Sciatic nerve (tissue), 2 donors: ENCODE measurements around the gene STAG1. TPM values are rescaled to one million over a fixed set of nuclear protein-coding genes. Genes with fewer than 3 reads are reported as not detected.
"Not testable (repeated sequence)": the region's sequence is repeated elsewhere in the genome, so short reads cannot be mapped to it uniquely, and the experiment has no call there.

Experiments used
- ATAC-seq: fragments of 200-7000 bp; cut with Tn5 transposase; one replicate; pipeline ENCODE4 v1.9.1; 2020; ENCODE audit warnings: mild to moderate bottlenecking, moderate library complexity
- DNase-seq: peaks from one replicate; pipeline ENCODE4 v3.0.0-alpha.2; 2020; ENCODE audit warnings: low spot score
- intact Hi-C: fragments of 100-400 bp; cut with DNase I; formaldehyde crosslinking; loops from one replicate; pipeline ENCODE4 v1.14.2; 2022
- total RNA-seq: library from RNA; stranded (reverse); fragmentation: NEBNext Ultra II Directional; extraction: Animal tissue kit (Norgen Biotek cat#: 25700); gene quantifications from one replicate; pipeline ENCODE4 v1.2.1, GENCODE V29; 2021
- donor health status: DM: no; HTN: no; CAD: no.
- donor health status: DM: no; HTN: no; CAD: no.

Gene STAG1
- total RNA-seq, 1 donor from 2014 or later: 78.8 TPM

DNA sequence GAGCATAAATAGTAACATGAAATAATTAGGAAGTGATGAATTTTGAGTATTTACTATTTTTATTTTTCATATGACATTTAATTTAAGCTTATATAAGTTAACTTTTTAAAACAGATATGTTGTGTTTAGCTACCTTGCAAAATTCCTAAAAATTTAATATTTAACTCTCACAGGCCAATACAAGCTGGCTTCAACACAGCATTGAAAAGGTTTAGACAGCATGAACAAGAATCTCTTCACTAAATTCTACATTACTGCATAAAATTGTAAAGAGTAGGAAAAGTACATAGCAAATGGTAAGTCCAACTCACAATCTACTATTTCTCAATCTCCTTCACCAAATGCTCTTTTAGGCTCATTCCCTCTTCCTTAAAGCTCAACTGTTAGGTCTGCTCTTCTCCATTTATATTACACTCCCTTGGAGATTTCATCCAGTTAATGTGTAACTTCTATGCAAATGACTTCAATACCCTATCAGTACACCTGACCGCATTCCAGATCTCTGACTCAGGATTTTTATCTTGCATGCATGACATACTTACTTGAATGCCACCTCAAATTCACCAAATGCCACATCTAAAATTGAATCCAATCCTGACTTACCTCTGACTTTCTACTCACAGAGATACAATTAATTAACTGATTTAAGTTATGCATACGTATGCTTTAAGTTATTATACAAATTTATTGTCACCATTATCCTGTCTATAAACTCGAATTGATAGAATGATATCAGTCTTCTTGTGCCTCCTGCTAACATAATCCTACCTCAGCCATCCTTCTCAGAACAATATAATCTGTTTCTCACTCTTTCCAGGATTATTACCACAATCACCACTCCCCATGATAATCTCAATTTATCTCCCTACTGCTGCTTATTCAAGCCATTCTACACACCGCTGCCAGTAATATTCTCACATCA is 127.0 kb downstream of the STAG1 start:
- DNase-seq (no peak), ATAC-seq (no peak)
- intact Hi-C loops: loop anchor here (10.0 kb wide), 1 partner anchor 1830 kb away; the partner anchor contains the start of gene EPHB1

DNA sequence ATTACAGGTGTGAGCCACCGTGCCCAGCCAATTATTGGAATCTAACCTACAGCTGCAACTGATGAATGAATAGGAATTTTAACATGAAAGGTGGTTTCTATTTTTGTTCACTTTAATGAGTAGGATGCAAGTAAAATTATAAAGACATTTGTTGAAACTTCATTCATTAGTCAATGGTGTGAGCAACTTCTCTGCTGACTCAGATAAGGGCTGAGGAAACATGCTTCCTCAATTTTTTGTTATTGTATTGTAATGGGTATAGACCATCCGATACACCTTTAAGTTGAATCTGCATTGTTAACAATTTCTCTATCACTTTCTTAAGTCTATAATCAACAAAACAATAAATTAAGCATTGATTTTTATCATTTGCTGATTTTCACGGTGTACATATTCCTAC is 127.8 kb downstream of the STAG1 start:
- intact Hi-C loops: loop anchor here (10.0 kb wide), 1 partner anchor 1830 kb away; the partner anchor contains the start of gene EPHB1
- ATAC-seq (no peak), DNase-seq (no peak)

DNA sequence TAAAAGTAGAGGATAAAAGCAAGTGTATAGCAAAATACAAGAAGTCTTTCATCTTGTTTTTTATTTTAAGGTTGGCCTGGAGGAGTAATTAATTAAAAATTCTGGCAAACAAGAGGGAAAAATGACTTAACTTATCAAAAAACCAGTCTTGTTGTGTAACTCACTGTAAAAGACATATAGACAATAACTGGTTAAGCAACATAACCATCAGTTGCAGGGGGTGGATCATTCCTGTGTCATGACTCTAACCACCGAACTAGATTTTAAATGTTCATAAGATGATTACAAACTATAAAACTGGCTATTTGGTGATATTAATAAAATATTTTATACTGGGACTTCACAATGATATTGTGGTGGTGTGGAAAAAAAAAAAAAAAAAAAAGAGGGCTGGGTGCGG is 130.6 kb downstream of the STAG1 start:
- no peak for DNase-seq
- intact Hi-C loops: loop anchor here (10.0 kb wide), 1 partner anchor 1827 kb away; the partner anchor contains the start of gene EPHB1
- ATAC-seq: no peak

GRCh38 chr3:136620436-136620835 is 131.7 kb downstream of the STAG1 start:
- intact Hi-C loops: loop anchor here (10.0 kb wide), 1 partner anchor 1826 kb away; the partner anchor contains the start of gene EPHB1
- DNase-seq (no peak), ATAC-seq (no peak)

DNA sequence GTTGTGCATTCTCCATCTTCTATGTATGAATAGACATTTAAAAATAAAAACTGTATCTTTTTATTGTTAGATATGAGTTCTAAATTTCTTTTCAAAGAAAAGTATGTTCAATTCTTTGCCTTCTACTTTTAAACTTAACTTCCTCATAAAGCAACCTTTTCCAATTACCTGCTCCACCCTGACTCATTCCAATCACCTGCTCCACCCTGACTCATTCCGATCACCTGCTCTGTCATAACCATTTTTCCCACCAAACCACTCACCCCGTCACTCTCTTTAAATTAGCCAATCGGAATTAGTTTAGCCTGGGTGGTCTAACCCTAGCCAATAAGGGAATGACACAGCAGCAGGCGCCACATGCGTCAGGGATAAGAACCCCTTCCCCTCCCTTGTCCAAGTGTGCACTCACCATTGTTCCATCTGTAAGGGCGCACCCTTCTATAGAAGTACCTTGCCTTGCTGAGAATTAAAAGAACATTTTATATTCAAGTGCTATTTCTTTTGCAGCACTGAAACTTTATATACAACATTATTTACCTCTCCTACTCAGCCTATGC is 134.1 kb downstream of the STAG1 start:
- intact Hi-C loops, DNase-seq, ATAC-seq: not testable (repeated sequence)

- DNase-seq (no peak), ATAC-seq (no peak)
- intact Hi-C loops: no loop called here
Measured at GRCh38 chr3:136617198-136617597, 135.0 kb downstream of the STAG1 start.

GRCh38 chr3:136612512-136612911 is 139.7 kb downstream of the STAG1 start:
- no peak for ATAC-seq
- no peak for DNase-seq
- intact Hi-C loops: no loop called here

DNA sequence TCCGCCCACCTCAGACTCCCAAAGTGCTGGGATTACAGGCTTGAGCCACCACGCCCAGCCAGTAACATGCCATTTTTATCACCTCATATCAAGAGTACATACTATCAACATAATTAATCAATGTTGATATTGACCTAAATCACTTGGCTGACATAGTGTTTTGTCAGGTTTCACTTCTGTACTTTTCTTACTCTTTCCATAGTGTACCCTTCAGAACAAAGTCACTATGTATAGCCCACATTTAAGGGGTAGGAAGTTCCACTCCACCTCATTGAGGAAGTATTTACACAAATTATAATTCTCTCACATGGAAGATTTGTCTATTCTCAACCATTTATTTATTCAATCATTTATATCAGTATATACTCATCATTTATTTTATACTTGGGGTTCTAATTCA is 145.2 kb downstream of the STAG1 start:
- intact Hi-C loops: no loop called here
- DNase-seq: no peak
- ATAC-seq: no peak

DNA sequence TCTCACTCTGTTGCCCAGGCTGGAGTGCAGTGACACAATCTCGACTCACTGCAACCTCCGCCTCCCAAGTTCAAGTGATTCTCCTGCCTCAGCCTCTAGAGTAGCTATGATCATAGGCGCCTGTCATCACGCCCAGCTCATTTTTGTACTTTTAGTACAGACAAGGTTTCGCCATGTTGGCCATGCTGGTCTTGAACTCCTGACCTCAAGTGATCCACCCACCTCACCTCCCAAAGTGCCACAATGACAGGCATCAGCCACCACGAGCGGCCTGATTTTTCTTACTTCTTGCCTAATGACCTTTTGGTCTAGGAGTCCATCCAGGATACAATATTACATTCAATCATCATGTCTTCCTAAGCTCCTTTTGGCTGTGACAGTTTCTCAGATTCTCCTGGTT is 146.0 kb downstream of the STAG1 start:
- intact Hi-C loops, DNase-seq, ATAC-seq: not testable (repeated sequence)

DNA sequence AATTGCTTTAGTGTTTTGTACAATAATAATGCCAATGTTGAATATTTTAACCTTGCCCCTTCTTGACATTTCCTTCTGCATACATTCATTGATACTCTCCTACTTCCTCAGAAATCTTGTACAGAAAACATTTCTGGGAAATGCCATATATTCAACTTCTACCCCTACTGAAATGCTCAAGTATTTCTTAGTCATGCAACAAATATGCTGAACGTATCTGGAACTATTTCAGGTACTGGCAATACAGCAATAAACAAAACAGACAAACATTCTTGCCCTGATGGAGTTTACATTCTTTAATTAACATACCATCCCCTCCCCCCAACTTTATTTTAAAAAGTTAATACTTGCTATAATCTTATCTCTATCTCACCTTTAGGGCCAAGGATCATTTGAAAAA is 147.2 kb downstream of the STAG1 start:
- DNase-seq: no peak
- no peak for ATAC-seq
- intact Hi-C loops: no loop called here

DNA sequence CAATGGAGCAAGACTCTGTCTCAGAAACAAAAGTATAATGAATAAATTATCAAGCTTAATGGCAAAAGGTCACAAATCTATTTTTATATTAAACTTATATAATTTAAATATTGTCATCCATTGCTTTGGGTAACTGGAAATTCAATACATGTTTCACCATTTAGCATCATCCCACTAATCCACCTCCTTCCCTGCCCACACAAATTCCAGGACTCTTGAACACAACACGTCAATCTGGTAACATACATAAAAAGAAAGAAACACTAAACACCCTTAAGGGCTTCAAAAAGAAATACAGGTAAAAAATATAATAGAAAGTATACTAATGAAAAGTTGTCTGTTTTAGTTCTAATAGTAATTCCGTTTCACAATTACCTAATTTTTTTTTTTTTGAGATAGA is 149.4 kb downstream of the STAG1 start:
- DNase-seq: no peak
- no peak for ATAC-seq
- intact Hi-C loops: no loop called here

DNA sequence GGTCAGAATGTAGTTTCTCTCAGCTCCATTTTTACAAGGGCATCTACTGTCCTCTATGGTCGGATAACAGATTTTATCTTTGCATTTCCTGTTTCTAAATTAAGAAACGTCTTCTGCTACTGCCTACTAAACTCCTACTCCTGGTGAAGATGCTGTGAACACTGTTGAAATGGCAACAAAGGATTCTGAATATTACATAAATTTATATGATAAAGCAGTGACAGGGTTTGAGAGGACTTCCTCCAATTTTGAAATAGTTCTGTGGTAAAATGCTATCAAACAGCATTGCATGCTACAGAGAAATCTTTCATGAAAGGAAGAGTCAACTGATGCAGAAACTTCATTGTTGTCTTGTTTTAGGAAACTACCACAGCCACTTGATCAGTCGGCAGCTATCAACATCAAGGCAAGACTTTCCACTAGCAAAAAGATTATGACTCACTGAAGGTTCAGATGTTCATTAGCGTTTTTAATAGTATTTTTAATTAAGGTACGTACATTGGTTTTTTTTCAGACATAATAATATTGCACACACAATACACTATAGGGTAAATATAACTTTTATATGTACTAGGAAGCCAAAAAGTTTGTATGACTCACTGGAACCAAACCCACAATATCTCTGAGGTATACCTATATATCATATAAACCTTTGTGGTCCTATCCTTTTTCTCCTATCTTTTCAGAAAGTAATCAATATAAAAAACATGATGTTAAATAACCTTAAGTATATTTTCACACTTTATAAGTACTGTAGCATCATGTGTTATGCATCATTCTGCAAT is 156.1 kb downstream of the STAG1 start:
- ATAC-seq: no peak
- intact Hi-C loops: no loop called here

DNA sequence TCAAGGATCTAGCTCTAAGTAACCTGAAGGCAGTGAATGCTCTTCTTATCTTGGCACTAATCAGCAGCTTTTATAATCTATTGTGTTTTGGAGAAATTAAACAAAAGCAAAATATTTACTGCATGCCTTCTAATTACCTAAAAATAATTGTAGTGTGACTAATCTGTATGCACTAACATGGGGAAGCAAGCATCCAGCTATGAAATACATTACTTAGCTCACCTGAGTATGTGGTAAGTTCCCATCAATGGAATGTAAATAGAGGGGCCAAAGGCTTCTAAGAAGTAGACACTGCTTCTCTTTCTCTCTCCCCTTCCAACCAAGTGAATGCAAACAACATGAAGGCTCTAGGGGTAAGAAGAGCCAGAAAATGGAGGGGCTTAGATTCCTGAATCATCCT is 165.6 kb downstream of the STAG1 start:
- no peak for DNase-seq
- ATAC-seq: no peak
- intact Hi-C loops: no loop called here

More for the DNA sequence above, 156.1 kb downstream of the STAG1 start:
- no peak for DNase-seq

DNA sequence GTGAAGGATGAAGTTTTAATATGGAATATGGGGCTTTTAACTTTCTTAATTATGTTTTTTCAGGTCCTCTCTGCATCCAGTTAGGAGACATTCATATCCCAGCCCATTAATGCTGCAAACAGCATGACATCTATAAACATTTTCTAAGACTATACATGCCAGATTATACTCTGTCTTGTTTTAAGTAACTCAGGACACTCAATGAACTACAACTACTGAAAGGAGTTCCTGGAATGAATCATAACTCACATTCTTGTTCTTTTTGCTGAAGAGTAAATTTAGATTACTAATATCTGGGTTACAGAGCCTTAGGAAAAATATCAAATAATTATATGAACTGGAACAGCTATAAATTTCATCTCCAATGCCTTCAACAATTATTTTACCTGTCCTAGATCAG is 167.4 kb downstream of the STAG1 start:
- intact Hi-C loops: no loop called here
- ATAC-seq (no peak), DNase-seq (no peak)

GRCh38 chr3:136583823-136584222 is 168.4 kb downstream of the STAG1 start:
- intact Hi-C loops: no loop called here
- no peak for DNase-seq

GRCh38 chr3:136577791-136578190 is 174.4 kb downstream of the STAG1 start:
- DNase-seq: no peak
- no peak for ATAC-seq
- intact Hi-C loops: no loop called here

More at GRCh38 chr3:136583823-136584222, 168.4 kb downstream of the STAG1 start:
- no peak for ATAC-seq

DNA sequence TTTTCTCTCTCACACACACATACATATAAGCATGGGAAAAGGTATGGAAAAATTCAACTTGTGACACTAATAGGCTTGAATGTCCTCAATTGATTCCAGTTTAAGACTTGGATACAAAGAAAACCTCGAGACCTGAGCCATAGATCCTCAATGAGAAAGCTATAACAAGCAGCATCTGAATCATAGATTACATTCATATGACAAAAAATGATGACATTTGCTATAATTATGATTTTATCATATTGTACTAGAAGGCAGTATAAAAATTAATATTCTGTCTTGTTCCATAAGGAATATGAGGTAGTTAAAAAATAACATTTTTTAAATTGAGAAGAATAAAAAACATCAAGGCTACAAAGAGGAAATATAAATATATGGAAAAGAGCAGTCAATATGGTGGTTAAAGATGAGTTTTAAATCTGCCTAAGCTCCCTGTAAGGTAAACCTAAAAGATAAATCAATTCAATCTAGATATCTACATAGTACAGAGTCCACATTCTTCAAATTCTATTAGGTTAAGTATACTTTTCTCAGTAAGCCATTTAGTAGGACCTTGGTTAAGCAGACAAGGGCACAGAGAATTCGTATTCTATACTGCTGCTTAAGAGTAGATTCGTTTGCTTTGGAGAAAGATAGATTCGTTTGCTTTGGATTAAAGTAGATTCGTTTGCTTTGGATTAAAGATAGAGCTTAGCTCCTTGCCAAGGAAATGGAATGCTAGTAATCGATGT is 175.7 kb downstream of the STAG1 start:
- no peak for ATAC-seq
- intact Hi-C loops: no loop called here
- DNase-seq: no peak

DNA sequence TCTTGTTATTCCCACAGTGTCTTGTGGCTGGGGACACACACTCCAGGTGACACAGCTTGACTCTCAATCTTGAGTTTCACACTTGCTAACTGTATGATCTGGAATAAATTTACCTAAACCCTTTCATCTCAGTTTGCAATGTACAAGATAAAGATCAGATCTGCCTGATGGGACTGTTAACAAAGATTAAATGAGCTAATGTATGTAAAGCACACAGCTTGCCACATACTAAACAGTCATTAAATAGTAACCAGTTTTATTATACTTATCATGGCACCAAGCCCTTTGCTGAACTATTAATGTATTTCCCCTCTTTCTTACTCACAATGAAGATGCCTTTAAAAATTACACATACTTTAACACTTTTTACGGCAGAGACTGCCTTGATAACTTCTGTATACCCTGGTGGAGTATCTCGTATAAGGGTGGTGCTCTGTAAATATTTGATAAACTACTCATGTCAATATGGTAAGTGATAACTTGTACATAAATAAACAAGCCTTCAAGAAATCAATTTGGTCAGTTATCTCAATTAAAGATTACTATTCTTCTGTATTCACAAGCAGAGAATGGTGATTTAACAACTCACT is 184.5 kb downstream of the STAG1 start:
- no peak for ATAC-seq
- intact Hi-C loops: no loop called here
- DNase-seq: no peak
